GM04504 (cell line): ENCODE measurements around the gene PCDHA12.
"Not testable (repeated sequence)": the region's sequence is repeated elsewhere in the genome, so short reads cannot be mapped to it uniquely, and the experiment has no call there.

ENCODE experiments used
- DNase-seq: peaks from one replicate; pipeline ENCODE4 v3.0.0-alpha.2; 2012; ENCODE audit warnings: low read depth

Gene PCDHA12

DNA sequence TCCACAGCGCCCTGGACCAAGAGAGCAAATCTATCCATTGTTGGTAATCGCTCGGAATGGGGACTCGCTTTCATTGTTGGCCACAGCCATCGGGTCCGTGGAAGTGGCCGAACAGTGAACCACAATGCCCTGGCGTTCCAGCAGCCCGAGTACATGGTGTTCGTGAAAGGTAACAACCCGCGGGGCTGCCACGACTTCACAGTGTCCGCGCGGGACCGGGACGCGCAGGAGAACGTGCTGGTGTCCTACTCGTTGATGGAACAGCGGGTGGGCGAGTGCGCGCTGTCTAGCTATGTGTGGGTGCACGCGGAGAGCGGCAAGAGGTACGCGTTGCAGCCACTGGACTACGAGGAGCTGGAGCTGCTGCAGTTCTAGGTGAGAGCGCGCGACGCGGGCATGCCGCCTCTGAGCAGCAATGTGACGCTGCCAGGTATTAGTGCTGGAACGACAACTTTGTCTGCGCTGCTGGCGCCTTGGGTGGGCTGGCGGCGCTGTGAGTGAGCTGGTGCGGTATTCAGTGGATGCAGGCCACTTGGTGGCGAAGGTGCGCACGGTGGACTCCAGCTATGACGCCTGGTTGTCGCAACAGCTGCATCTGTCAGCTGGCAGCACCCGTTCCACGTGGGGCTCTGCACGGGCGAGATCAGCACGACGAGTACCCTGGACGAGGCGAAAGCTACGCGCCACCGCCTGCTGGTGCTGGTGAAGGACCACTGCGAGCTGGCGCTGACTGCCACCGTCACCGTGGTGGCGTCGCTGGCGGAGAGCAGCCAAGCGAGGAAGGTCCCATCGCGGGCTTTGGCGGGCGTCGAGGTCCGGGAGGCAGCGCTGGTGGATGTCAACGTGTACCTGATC lies 12.4 kb upstream of the PCDHA12 start:
- DNase-seq: no peak

DNA sequence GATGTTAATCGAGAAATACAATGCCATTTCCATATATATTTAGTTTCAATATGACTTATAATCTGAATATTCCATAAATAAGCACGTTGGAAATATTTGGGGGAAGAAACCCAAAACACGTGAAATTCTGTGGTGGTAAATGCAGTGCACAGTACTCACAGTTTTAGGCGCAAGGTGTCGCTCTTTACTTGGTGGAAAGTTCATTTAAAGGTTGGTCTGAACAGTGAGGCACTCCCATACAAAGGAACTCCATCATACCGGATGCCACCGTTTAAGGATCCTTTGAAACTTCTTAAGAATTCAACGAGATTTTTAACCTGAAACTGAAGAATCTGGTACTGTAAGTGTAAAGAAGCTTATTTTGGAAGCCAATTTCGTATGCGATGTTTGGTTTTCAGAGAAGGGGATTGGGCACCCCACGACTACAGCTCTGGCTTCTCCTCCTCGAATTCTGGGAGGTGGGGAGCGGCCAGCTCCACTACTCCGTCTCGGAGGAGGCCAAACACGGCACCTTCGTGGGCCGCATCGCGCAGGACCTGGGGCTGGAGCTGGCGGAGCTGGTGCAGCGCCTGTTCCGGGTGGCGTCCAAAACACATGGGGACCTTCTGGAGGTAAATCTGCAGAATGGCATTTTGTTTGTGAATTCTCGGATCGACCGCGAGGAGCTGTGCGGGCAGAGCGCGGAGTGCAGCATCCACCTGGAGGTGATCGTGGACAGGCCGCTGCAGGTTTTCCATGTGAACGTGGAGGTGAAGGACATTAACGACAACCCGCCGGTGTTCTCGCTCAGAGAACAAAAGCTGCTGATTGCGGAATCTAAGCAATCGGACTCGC lies 6.2 kb upstream of the PCDHA12 start, which contains the start of gene PCDHA11:
TSS of gene PCDHA11 (plus strand) at position 237 of the 834 bp plus-strand sequence. CDS start at position 384, 147 bp downstream.
- no peak for DNase-seq

GRCh38 chr5:140869555-140869886 lies 5.6 kb upstream of the PCDHA12 start:
- DNase-seq: no peak

- DNase-seq: no peak
Observed at GRCh38 chr5:140870221-140871201, 4.6 kb upstream of the PCDHA12 start.

GRCh38 chr5:140876541-140877261 lies 1.6 kb downstream of the PCDHA12 start:
- not testable (repeated sequence) for DNase-seq

GRCh38 chr5:140877262-140877581 lies 2.1 kb downstream of the PCDHA12 start:
- DNase-seq: no peak

- no peak for DNase-seq
Observed at GRCh38 chr5:140881889-140882590, 6.9 kb downstream of the PCDHA12 start, which contains the start of gene PCDHA13. TSS of gene PCDHA13 (plus strand) at chr5:140882124. CDS start at chr5:140882269, 145 bp downstream.

GRCh38 chr5:140882591-140882899 lies 7.4 kb downstream of the PCDHA12 start:
- DNase-seq: no peak

DNA sequence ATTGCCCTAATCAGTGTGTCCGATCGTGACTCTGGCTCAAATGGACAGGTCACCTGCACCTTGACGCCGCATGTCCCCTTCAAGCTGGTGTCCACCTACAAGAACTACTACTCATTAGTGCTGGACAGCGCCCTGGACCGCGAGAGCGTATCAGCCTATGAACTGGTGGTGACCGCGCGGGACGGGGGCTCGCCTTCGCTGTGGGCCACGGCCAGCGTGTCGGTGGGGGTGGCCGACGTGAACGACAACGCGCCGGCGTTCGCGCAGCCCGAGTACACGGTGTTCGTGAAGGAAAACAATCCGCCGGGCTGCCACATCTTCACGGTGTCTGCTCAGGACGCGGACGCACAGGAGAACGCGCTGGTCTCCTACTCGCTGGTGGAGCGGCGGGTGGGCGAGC lies 8.3 kb downstream of the PCDHA12 start:
- no peak for DNase-seq

GRCh38 chr5:140883927-140884697 lies 9.0 kb downstream of the PCDHA12 start:
- DNase-seq: no peak

DNA sequence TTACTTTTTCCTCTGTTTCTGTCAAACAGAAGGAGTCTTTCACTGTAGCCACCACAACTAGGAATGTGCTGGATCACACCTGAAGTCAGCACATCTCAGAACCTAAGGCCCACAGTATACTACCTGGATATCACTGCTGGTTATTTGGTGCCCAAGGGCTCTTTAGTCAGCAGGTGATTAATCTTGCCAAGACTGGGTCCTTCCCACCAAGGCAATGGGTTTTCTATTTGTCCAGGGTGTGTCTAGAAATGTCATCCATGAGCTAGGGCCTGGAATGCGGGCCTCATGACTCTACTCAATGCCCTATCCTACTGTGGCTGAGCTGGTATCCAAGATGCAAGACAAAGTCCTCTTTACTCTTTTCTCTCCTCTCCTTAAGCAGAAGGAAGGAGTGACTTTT lies 41.2 kb downstream of the PCDHA12 start:
- DNase-seq: no peak

GRCh38 chr5:140923601-140924000 lies 48.5 kb downstream of the PCDHA12 start:
- no peak for DNase-seq

GRCh38 chr5:140925806-140926442 lies 50.8 kb downstream of the PCDHA12 start, which contains the start of gene PCDHAC1:
TSS of gene PCDHAC1 (plus strand) at chr5:140926299. CDS start at chr5:140926893, 594 bp downstream.
- no peak for DNase-seq

DNA sequence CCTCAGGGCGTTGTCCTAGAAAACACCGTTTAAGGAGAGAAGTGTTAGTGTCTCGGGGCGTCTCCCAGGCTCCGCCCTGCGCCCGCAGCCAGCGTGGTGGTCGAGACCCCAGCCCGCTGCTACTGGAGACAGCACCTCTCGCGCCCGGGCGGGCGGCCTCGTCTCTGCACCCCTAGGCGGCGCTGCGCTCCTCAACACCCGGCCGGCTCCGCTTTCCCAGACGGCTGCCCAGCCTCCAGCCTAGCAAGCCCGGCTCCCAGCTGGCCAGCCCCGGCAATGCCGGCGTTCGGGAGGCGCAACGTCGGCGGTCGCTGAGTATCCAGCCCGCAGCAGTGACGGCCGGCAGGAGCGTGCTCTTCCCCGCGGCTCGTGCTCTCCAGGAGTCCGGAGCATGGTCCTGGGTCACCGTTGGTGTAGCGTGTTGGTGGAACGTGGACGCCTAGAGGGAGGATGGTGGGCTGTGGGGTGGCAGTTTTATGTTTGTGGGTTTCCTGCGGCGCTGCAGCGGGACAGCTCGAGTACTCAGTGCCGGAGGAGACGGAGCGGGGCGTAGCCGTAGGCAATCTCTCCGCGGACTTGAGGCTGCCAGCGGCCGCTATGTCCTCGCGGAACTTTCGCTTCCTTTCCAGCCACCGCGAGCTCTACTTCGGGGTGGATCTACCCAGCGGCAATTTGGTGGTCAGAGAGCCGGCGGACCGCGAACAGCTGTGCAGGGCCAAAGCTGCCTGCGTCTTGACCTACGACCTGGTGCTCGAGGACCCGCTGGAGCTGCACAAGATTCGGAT lies 51.5 kb downstream of the PCDHA12 start:
- peak; percentile 5 for DNase-seq

DNA sequence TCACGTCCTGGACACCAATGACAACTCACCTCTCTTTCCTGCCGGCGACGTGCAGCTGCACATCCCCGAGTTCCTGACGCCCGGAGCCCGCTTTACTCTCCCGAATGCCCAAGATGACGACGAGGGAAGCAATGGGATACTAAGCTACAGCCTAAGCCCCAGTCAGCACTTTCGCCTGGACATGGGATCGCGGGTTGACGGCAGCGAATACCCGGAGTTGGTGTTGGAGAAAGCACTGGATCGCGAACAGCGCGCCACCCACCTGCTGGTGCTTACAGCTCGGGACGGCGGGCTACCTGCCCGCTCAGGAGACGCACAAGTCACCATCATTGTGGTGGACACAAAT lies 52.1 kb downstream of the PCDHA12 start:
- DNase-seq: no peak
